HepG2 (cell line): ENCODE measurements around the gene TTLL8. TPM values are rescaled to one million over a fixed set of nuclear protein-coding genes. Genes with fewer than 3 reads are reported as not detected.

Experiments
- ATAC-seq: fragments of 200-7000 bp; cut with Tn5 transposase; 3 replicates; pipeline ENCODE4 v1.9.1; 2020; ENCODE audit warnings: mild to moderate bottlenecking, moderate library complexity
- BruUV-seq: library from RNA; stranded (reverse); fragments of 400-500 nt; replicated peaks from 2 replicates; lab custom pipeline; 2021; lab: Mats Ljungman, UMichigan
- CTCF ChIA-PET: fragments of 300-600 bp; formaldehyde crosslinking; extraction: SDS; loops from one replicate; lab custom pipeline; 2021; ENCODE audit warnings: low total read pairs, inconsistent platforms, low intra/inter-chr PET ratio; lab: Yijun Ruan, JAX
- POLR2A ChIA-PET: fragments of 350-600 bp; sonication (Branson Sonifier 250); formaldehyde crosslinking; loops from one replicate; lab custom pipeline; 2020; ENCODE audit warnings: antibody characterized with exemption, inconsistent platforms; lab: Yijun Ruan, JAX
- DNase-seq: peaks from one replicate; pipeline ENCODE4 v3.0.0-alpha.2; 2015; ENCODE audit warnings: low spot score
- FAIRE-seq: peaks from 3 replicates; lab custom pipeline; 2011; peaks lifted over from hg19 to GRCh38; lab: Jason Lieb, UNC
- H2AFZ ChIP-seq: one replicate; pipeline ENCODE4 v1.6.1; 2011; ENCODE audit warnings: low read length, inconsistent platforms
- H3K27ac ChIP-seq: fragments of 300-600 bp; 3 replicates; pipeline ENCODE4 v1.8.0; 2011; ENCODE audit warnings: mixed run types, mild to moderate bottlenecking, mixed read lengths, low read length, inconsistent platforms; ENCODE audit not compliant: insufficient read depth; ENCODE audit errors: extremely low read length
- H3K27me3 ChIP-seq, 2 experiments: fragments of 200-600 bp in 1 of 2; 2 replicates in 1 of 2; 3 replicates in 1 of 2; pipeline versions ENCODE4 v1.6.0 to v1.8.0; 2011; ENCODE audit warnings: low read length in 2 of 2, mild to moderate bottlenecking in 2 of 2, moderate library complexity in 2 of 2, inconsistent platforms in 1 of 2; ENCODE audit not compliant: insufficient read depth in 2 of 2, control insufficient read depth in 1 of 2
- H3K36me3 ChIP-seq, 2 experiments: fragments of 200-600 bp in 1 of 2; replicated peaks in 1 of 2; 2 replicates in 1 of 2; 3 replicates in 1 of 2; pipeline versions ENCODE4 v1.5.1 to v1.8.0; 2011; ENCODE audit warnings: low read length in 2 of 2, inconsistent platforms in 1 of 2; ENCODE audit not compliant: insufficient read depth in 2 of 2, control insufficient read depth in 1 of 2
- H3K4me1 ChIP-seq: 2 replicates; pipeline ENCODE4 v1.5.1; 2012; ENCODE audit warnings: low read length, inconsistent platforms; ENCODE audit not compliant: insufficient read depth
- H3K4me2 ChIP-seq: 2 replicates; pipeline ENCODE4 v1.6.0; 2011; ENCODE audit warnings: low read depth, low read length, inconsistent platforms
- H3K4me3 ChIP-seq, 3 experiments: fragments of 200-600 bp in 1 of 3; sonication (generic), shearing (Covaris generic) in 1 of 3; replicated peaks in 1 of 3; 2 replicates each; pipeline ENCODE4 v1.5.1; 2011 to 2016; ENCODE audit warnings: low read length in 3 of 3, inconsistent platforms in 2 of 3, low read depth in 2 of 3, mild to moderate bottlenecking in 2 of 3, control low read depth in 1 of 3, mixed read lengths in 1 of 3; ENCODE audit not compliant: insufficient read depth in 1 of 3
- H3K79me2 ChIP-seq: one replicate; pipeline ENCODE4 v1.6.1; 2011; ENCODE audit warnings: low read length, inconsistent platforms; ENCODE audit not compliant: insufficient read depth
- H3K9ac ChIP-seq: 2 replicates; pipeline ENCODE4 v1.6.0; 2011; ENCODE audit warnings: mild to moderate bottlenecking, low read depth, low read length, inconsistent platforms; ENCODE audit not compliant: insufficient read depth
- H3K9me3 ChIP-seq: 2 replicates; pipeline ENCODE4 v1.5.1; 2012; ENCODE audit warnings: mild to moderate bottlenecking, low read length
- H4K20me1 ChIP-seq: 2 replicates; pipeline ENCODE4 v1.6.0; 2011; ENCODE audit warnings: inconsistent platforms, mild to moderate bottlenecking, low read length, moderate library complexity; ENCODE audit not compliant: insufficient read depth
- AGO2 ChIP-seq: fragments of 200-400 bp; formaldehyde crosslinking; optimal IDR thresholded peaks from 2 replicates; pipeline ENCODE3; 2017; ENCODE audit warnings: mild to moderate bottlenecking, low read depth, low read length, moderate library complexity
- BCL6 ChIP-seq: IDR thresholded peaks from 2 replicates; pipeline ENCODE4 v1.6.1; 2016; ENCODE audit warnings: missing genetic modification reagents, missing compliant biosample characterization
- DMAP1 ChIP-seq: IDR thresholded peaks from 2 replicates; pipeline ENCODE4 v1.6.1; 2016
- HNRNPH1 ChIP-seq: fragments of 200-400 bp; formaldehyde crosslinking; optimal IDR thresholded peaks from 2 replicates; pipeline ENCODE3; 2017; ENCODE audit warnings: mild to moderate bottlenecking, low read depth, low read length
- MTA3 ChIP-seq: sonication (generic); formaldehyde crosslinking; IDR thresholded peaks from 2 replicates; pipeline ENCODE4 v1.4.0; 2020; ENCODE audit warnings: missing genetic modification reagents
- RBM39 ChIP-seq: fragments of 200-400 bp; formaldehyde crosslinking; IDR thresholded peaks from one replicate; pipeline ENCODE4 v1.6.1; 2018; ENCODE audit warnings: antibody characterized with exemption, mild to moderate bottlenecking, low read depth, low read length; ENCODE audit not compliant: poor library complexity, severe bottlenecking
- SKI ChIP-seq: fragments of 450-650 bp; IDR thresholded peaks from one replicate; pipeline ENCODE4 v1.6.1; 2018; ENCODE audit warnings: mild to moderate bottlenecking; ENCODE audit not compliant: partially characterized antibody
- TAF15 ChIP-seq: fragments of 200-400 bp; formaldehyde crosslinking; IDR thresholded peaks from one replicate; pipeline ENCODE4 v1.6.1; 2018; ENCODE audit warnings: mild to moderate bottlenecking, low read depth, low read length; ENCODE audit not compliant: poor library complexity, severe bottlenecking
- TP53 ChIP-seq: sonication (generic); formaldehyde crosslinking; conservative IDR thresholded peaks from 2 replicates; pipeline ENCODE4 v1.4.0; 2020; ENCODE audit warnings: missing genetic modification reagents
- ZNF274 ChIP-seq: sonication (generic); formaldehyde crosslinking; IDR thresholded peaks from 2 replicates; pipeline ENCODE4 v1.5.1; 2020; ENCODE audit warnings: mild to moderate bottlenecking, missing genetic modification reagents
- ZNF337 ChIP-seq: sonication (generic); formaldehyde crosslinking; IDR thresholded peaks from 2 replicates; pipeline ENCODE4 v1.5.1; 2020; ENCODE audit warnings: missing genetic modification reagents, low read depth, mild to moderate bottlenecking, borderline replicate concordance
- ZNF83 ChIP-seq: sonication (generic); formaldehyde crosslinking; IDR thresholded peaks from 2 replicates; pipeline ENCODE4 v1.4.0; 2020; ENCODE audit warnings: missing genetic modification reagents, mild to moderate bottlenecking, borderline replicate concordance
- ZNF883 ChIP-seq: sonication (generic); formaldehyde crosslinking; IDR thresholded peaks from 2 replicates; pipeline ENCODE4 v1.5.1; 2020; ENCODE audit warnings: mild to moderate bottlenecking, missing genetic modification reagents; ENCODE audit errors: not compliant biosample characterization
- ZZZ3 ChIP-seq: sonication (generic); formaldehyde crosslinking; IDR thresholded peaks from 2 replicates; pipeline ENCODE4 v1.4.0; 2020; ENCODE audit warnings: missing genetic modification reagents, mild to moderate bottlenecking, borderline replicate concordance
- WGBS: methylation state at CpG from one replicate; pipeline ENCODE4 v1.1.6; 2017; ENCODE audit warnings: low lambda C conversion rate; 5-methylcytosine and 5-hydroxymethylcytosine counted together
- in situ Hi-C: cut with HindIII; loops from 2 replicates; pipeline ENCODE4 v1.10.0; 2017; ENCODE audit warnings: low pct_unique_long_range_greater_than_20kb; ENCODE audit not compliant: extremely low pct_ligation_motif_present
- intact Hi-C: fragments of 100-400 bp; cut with micrococcal nuclease; formaldehyde crosslinking; loops from one replicate; pipeline ENCODE4 v1.10.0; 2022; ENCODE audit not compliant: unreplicated experiment
- polyA plus RNA-seq, 8 experiments: library from polyadenylated mRNA; depleted of rRNA in 3 of 8; stranded (reverse) in 7 of 8; unstranded in 1 of 8; fragments of >200 nt; fragmentation: Illumina TruSeq in 4 of 8; extraction: Trizol in 4 of 8; gene quantifications; 2 replicates each; pipeline versions ENCODE4 v1.2.1 to v1.2.3, GENCODE V29; 2011 to 2016; ENCODE audit warnings: low read depth in 4 of 8, missing spikeins in 1 of 8, mixed read lengths in 1 of 8; ENCODE audit not compliant: insufficient read depth in 1 of 8
- total RNA-seq, 5 experiments: library from RNA; depleted of rRNA; stranded (reverse); fragments of >200 nt; fragmentation: Illumina TruSeq; extraction: Trizol; gene quantifications; 2 replicates each; pipeline ENCODE4 v1.2.3, GENCODE V29; 2016; ENCODE audit warnings: low read depth in 1 of 5
- TF ChIP-seq, protein P1 (sequence below): sonication (generic); formaldehyde crosslinking; IDR thresholded peaks from 2 replicates; pipeline ENCODE4 v1.5.0; 2020; ENCODE audit warnings: mild to moderate bottlenecking, missing genetic modification reagents
- TF ChIP-seq, protein P2 (sequence below): IDR thresholded peaks from 2 replicates; pipeline ENCODE4 v1.6.1; 2016; ENCODE audit warnings: low read depth, control low read depth
- TF ChIP-seq, protein P3 (sequence below): sonication (generic); formaldehyde crosslinking; IDR thresholded peaks from 2 replicates; pipeline ENCODE4 v1.4.0; 2020; ENCODE audit warnings: missing genetic modification reagents
- TF ChIP-seq, protein P4 (sequence below): sonication (generic); formaldehyde crosslinking; IDR thresholded peaks from 2 replicates; pipeline ENCODE4 v1.8.1; 2022; ENCODE audit warnings: low read depth, mild to moderate bottlenecking, missing genetic modification reagents

TTLL8 gene
- total and polyA plus RNA-seq, 2 of the 13 experiments (the other 11 are each of a cell fraction or from before 2014, with no cell fraction given): not detected

DNA sequence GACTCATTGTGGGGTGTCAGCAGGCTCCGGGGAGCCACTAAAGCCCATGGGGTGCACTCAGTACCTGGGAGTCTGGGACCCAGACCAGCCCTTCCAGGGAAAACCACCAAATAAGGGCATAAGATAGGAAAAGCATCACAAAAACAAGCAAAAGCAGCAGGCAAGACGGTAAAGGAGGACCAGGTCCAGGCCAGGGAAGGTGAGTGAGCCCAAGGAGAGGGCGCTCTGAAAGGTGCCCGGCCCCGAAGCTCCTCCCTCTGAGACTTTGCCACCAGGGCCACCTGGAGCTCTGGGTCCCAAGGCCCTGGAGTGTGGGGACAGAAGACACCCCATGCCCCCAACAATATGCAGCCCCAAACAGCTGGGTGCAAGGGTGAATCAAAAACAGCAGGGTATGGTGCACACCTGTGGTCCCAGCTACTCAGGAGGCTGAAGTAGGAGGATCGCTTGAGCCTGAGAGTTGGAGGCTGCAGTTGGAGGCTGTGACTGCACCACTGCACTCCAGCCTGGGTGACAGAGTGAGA, 40.3 kb downstream of the TTLL8 start:
- no peaks in the 10 kb centered on the region for H3K9me3 ChIP-seq
- CTCF ChIA-PET: no interaction called here
- DNase-seq: no peak
- FAIRE-seq: no peak
- TF ChIP-seq ZNF337 (CRISPR knock-in tag) (no peak), MTA3 (CRISPR knock-in tag) (no peak), RBM39 (no peak), ZNF883 (CRISPR knock-in tag) (no peak), ZZZ3 (CRISPR knock-in tag) (no peak), TAF15 (no peak), HNRNPH1 (no peak), BCL6 (CRISPR knock-in tag) (no peak), SKI (no peak), AGO2 (no peak), ZNF83 (CRISPR knock-in tag) (no peak), ZNF274 (CRISPR knock-in tag) (no peak), TP53 (no peak), DMAP1 (no peak)
- TF ChIP-seq, protein P1, sequence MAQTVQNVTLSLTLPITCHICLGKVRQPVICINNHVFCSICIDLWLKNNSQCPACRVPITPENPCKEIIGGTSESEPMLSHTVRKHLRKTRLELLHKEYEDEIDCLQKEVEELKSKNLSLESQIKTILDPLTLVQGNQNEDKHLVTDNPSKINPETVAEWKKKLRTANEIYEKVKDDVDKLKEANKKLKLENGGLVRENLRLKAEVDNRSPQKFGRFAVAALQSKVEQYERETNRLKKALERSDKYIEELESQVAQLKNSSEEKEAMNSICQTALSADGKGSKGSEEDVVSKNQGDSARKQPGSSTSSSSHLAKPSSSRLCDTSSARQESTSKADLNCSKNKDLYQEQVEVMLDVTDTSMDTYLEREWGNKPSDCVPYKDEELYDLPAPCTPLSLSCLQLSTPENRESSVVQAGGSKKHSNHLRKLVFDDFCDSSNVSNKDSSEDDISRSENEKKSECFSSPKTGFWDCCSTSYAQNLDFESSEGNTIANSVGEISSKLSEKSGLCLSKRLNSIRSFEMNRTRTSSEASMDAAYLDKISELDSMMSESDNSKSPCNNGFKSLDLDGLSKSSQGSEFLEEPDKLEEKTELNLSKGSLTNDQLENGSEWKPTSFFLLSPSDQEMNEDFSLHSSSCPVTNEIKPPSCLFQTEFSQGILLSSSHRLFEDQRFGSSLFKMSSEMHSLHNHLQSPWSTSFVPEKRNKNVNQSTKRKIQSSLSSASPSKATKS (CRISPR knock-in tag): no peak
- TF ChIP-seq, protein P2, sequence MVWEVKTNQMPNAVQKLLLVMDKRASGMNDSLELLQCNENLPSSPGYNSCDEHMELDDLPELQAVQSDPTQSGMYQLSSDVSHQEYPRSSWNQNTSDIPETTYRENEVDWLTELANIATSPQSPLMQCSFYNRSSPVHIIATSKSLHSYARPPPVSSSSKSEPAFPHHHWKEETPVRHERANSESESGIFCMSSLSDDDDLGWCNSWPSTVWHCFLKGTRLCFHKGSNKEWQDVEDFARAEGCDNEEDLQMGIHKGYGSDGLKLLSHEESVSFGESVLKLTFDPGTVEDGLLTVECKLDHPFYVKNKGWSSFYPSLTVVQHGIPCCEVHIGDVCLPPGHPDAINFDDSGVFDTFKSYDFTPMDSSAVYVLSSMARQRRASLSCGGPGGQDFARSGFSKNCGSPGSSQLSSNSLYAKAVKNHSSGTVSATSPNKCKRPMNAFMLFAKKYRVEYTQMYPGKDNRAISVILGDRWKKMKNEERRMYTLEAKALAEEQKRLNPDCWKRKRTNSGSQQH (CRISPR knock-in tag): no peak
- TF ChIP-seq, protein P3, sequence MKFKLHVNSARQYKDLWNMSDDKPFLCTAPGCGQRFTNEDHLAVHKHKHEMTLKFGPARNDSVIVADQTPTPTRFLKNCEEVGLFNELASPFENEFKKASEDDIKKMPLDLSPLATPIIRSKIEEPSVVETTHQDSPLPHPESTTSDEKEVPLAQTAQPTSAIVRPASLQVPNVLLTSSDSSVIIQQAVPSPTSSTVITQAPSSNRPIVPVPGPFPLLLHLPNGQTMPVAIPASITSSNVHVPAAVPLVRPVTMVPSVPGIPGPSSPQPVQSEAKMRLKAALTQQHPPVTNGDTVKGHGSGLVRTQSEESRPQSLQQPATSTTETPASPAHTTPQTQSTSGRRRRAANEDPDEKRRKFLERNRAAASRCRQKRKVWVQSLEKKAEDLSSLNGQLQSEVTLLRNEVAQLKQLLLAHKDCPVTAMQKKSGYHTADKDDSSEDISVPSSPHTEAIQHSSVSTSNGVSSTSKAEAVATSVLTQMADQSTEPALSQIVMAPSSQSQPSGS (CRISPR knock-in tag): no peak
- TF ChIP-seq, protein P4, sequence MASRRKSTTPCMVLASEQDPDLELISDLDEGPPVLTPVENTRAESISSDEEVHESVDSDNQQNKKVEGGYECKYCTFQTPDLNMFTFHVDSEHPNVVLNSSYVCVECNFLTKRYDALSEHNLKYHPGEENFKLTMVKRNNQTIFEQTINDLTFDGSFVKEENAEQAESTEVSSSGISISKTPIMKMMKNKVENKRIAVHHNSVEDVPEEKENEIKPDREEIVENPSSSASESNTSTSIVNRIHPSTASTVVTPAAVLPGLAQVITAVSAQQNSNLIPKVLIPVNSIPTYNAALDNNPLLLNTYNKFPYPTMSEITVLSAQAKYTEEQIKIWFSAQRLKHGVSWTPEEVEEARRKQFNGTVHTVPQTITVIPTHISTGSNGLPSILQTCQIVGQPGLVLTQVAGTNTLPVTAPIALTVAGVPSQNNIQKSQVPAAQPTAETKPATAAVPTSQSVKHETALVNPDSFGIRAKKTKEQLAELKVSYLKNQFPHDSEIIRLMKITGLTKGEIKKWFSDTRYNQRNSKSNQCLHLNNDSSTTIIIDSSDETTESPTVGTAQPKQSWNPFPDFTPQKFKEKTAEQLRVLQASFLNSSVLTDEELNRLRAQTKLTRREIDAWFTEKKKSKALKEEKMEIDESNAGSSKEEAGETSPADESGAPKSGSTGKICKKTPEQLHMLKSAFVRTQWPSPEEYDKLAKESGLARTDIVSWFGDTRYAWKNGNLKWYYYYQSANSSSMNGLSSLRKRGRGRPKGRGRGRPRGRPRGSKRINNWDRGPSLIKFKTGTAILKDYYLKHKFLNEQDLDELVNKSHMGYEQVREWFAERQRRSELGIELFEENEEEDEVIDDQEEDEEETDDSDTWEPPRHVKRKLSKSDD (CRISPR knock-in tag): no peak
- TF ChIP-seq, all 625 proteins: peak for 0
- H3K36me3 ChIP-seq: no peaks in the 10 kb centered on the region
- no peak overlapping the region for H3K27ac ChIP-seq
- no peak overlapping the region for H3K4me2 ChIP-seq
- H3K79me2 ChIP-seq: no peaks in the 10 kb centered on the region
- POLR2A ChIA-PET: no interaction called here
- no TSS peak for BruUV-seq
- H4K20me1 ChIP-seq: no peaks in the 10 kb centered on the region
- peaks cover 10 to 49% of the 10 kb centered on the region in 2 experiments; a peak in 4 of 5 replicates for H3K27me3 ChIP-seq
- H3K4me1 ChIP-seq: no peaks in the 10 kb centered on the region
- in situ Hi-C loops (no loop called here), intact Hi-C loops (no loop called here)
- H2AFZ ChIP-seq: no peak overlapping the region
- ATAC-seq: no peak
- H3K4me3 ChIP-seq: no peak overlapping the region
- WGBS: 44% methylated on average over 6 of the region's 6 CpGs
- no peak overlapping the region for H3K9ac ChIP-seq
